Lower lobe of right lung (tissue), 2 donors: Measurements from ENCODE around the gene ERG. TPM values are rescaled to one million over a fixed set of nuclear protein-coding genes. Genes with fewer than 3 reads are reported as not detected.

Experiments used
- ATAC-seq, 2 donors: fragments of 200-7000 bp; cut with Tn5 transposase; one replicate each; pipeline ENCODE4 v1.9.1; 2020 to 2022; ENCODE audit warnings: mild to moderate bottlenecking in 2 of 2, moderate library complexity in 2 of 2
- DNase-seq: peaks from one replicate; pipeline ENCODE4 v3.0.0-alpha.2; 2020
- H3K27ac ChIP-seq: fragments of 200-600 bp; one replicate; pipeline ENCODE4 v1.8.0; 2022
- H3K27me3 ChIP-seq: fragments of 200-600 bp; one replicate; pipeline ENCODE4 v1.8.0; 2022; ENCODE audit warnings: low read depth
- H3K36me3 ChIP-seq: fragments of 200-600 bp; one replicate; pipeline ENCODE4 v1.8.0; 2022; ENCODE audit warnings: mild to moderate bottlenecking
- H3K4me1 ChIP-seq: fragments of 200-600 bp; one replicate; pipeline ENCODE4 v1.8.0; 2022
- H3K4me3 ChIP-seq: fragments of 200-600 bp; one replicate; pipeline ENCODE4 v1.8.0; 2022; ENCODE audit warnings: mild to moderate bottlenecking
- H3K9me3 ChIP-seq: fragments of 200-600 bp; one replicate; pipeline ENCODE4 v1.8.0; 2022
- CTCF ChIP-seq: fragments of 200-600 bp; IDR thresholded peaks from one replicate; pipeline ENCODE4 v1.8.0; 2022; ENCODE audit warnings: antibody characterized with exemption, mild to moderate bottlenecking
- intact Hi-C: fragments of 100-400 bp; cut with DNase I; formaldehyde crosslinking; loops from one replicate; pipeline ENCODE4 v1.11.0; 2022
- total RNA-seq: library from RNA; stranded (reverse); fragmentation: NEBNext Ultra II Directional; extraction: Animal tissue kit (Norgen Biotek cat#: 25700); gene quantifications from one replicate; pipeline ENCODE4 v1.2.1, GENCODE V29; 2021
- donor health status: DM: no; HTN: yes; CAD: no; lungs with severe emphysema.

The ERG gene
- total RNA-seq, 1 donor from 2014 or later = 38.0 TPM

GRCh38 chr21:38447611-38448010, 50.7 kb downstream of the ERG start:
- intact Hi-C loops = no loop called here
- no peak overlapping the region for H3K4me3 ChIP-seq

GRCh38 chr21:38444691-38445090, 53.6 kb downstream of the ERG start:
- DNase-seq = no peak
- H3K27ac ChIP-seq = no peak overlapping the region
- no peak for ATAC-seq

More at GRCh38 chr21:38447611-38448010, 50.7 kb downstream of the ERG start:
- DNase-seq = no peak
- Histone ChIP-seq H3K27me3 (no peaks in the 10 kb centered on the region), H3K9me3 (no peaks in the 10 kb centered on the region), H3K4me1 (peaks cover 23% of the 10 kb centered on the region), H3K36me3 (no peaks in the 10 kb centered on the region), H3K27ac (no peak overlapping the region)
- no peak for ATAC-seq
- no peak for TF ChIP-seq CTCF

GRCh38 chr21:38443110-38443509, 55.2 kb downstream of the ERG start:
- DNase-seq (no peak), ATAC-seq (no peak)
- intact Hi-C loops = no loop called here
- Histone ChIP-seq H3K9me3 (no peaks in the 10 kb centered on the region), H3K27me3 (no peaks in the 10 kb centered on the region), H3K27ac (no peak overlapping the region), H3K4me3 (no peak overlapping the region), H3K4me1 (peaks cover 38% of the 10 kb centered on the region), H3K36me3 (no peaks in the 10 kb centered on the region)
- TF ChIP-seq CTCF = no peak

More at GRCh38 chr21:38444691-38445090, 53.6 kb downstream of the ERG start:
- Histone ChIP-seq H3K4me1 (peaks cover 33% of the 10 kb centered on the region), H3K9me3 (no peaks in the 10 kb centered on the region), H3K4me3 (no peak overlapping the region), H3K36me3 (no peaks in the 10 kb centered on the region), H3K27me3 (no peaks in the 10 kb centered on the region)
- intact Hi-C loops = no loop called here
- no peak for TF ChIP-seq CTCF

GRCh38 chr21:38441153-38441552, 57.1 kb downstream of the ERG start:
- TF ChIP-seq CTCF = no peak
- peaks cover 36% of the 10 kb centered on the region for H3K4me1 ChIP-seq
- DNase-seq (no peak), ATAC-seq (no peak)
- no peaks in the 10 kb centered on the region for H3K9me3 ChIP-seq
- no peaks in the 10 kb centered on the region for H3K36me3 ChIP-seq
- H3K27ac ChIP-seq = no peak overlapping the region
- intact Hi-C loops = no loop called here
- no peaks in the 10 kb centered on the region for H3K27me3 ChIP-seq
- H3K4me3 ChIP-seq = no peak overlapping the region

GRCh38 chr21:38440746-38441145, 57.5 kb downstream of the ERG start:
- Histone ChIP-seq H3K36me3 (no peaks in the 10 kb centered on the region), H3K4me1 (peaks cover 41% of the 10 kb centered on the region), H3K9me3 (no peaks in the 10 kb centered on the region), H3K4me3 (no peak overlapping the region), H3K27me3 (no peaks in the 10 kb centered on the region), H3K27ac (no peak overlapping the region)
- ATAC-seq (peak in 1 of 2 donors; percentile 25), DNase-seq (no peak)
- intact Hi-C loops = no loop called here
- TF ChIP-seq CTCF = no peak

GRCh38 chr21:38439957-38440356, 58.3 kb downstream of the ERG start:
- no peak overlapping the region for H3K27ac ChIP-seq
- DNase-seq (no peak), ATAC-seq (peak; percentile 53 to 65)
- H3K27me3 ChIP-seq = no peaks in the 10 kb centered on the region
- H3K9me3 ChIP-seq = no peaks in the 10 kb centered on the region
- H3K4me3 ChIP-seq = no peak overlapping the region
- H3K4me1 ChIP-seq = peaks cover 48% of the 10 kb centered on the region
- TF ChIP-seq CTCF = no peak
- intact Hi-C loops = no loop called here
- no peaks in the 10 kb centered on the region for H3K36me3 ChIP-seq
